Measurements from ENCODE around the gene GPR153. TPM values are rescaled to one million over a fixed set of nuclear protein-coding genes. Genes with fewer than 3 reads are reported as not detected.
A peak's percentile ranks its signal among the peaks of the same experiment; 100 is the strongest.

The GPR153 gene
- total and polyA plus RNA-seq, 2 experiments from 2014 or later: 0.69 to 8.0 TPM

DNA sequence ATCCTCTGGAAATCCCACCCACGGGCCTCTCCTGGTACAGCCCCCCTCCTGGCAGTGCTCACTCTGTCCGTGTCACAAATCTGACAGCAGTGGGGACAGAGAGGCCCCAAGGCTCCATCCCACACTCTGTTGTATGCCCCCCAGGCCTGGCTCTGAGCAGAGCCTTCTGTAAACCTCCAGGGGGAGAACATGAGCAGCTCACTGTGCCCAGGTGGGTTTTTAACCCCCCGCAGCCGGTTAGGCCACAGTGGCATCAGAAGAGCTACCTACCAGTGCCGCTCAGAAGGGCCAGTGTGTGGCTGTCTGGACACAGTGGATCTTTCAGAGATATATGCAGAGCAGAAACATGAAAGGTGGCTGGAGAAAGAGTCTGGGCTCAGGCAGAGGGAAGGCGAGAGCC is 12.0 kb upstream of the GPR153 start:
- H3K27ac ChIP-seq: no peak overlapping the region
- no peak overlapping the region for H3K4me3 ChIP-seq
- 0 out of 2 replicates have a peak, but pooled peaks cover under 1% of the 10 kb centered on the region for H3F3A ChIP-seq (ENCODE audit: insufficient read depth)
- 73 to 75% methylated on average over 6 of the region's 6 CpGs for WGBS, 2 experiments (ENCODE audit: low coverage in 1 of 2, low lambda C conversion rate in 2 of 2, missing lambda C conversion rate in 2 of 2)
- no peaks in the 10 kb centered on the region for H3K79me2 ChIP-seq (ENCODE audit: insufficient read depth)
- H3K4me1 ChIP-seq (ENCODE audit: insufficient read depth): peaks cover 21% of the 10 kb centered on the region
- no peak for DNase-seq
- H3K27me3 ChIP-seq (replicated peaks; ENCODE audit: insufficient read depth): no peaks in the 10 kb centered on the region
- H3K4me2 ChIP-seq (ENCODE audit: unreplicated experiment): no peak overlapping the region
- no peak for TF ChIP-seq EZH2 (IDR thresholded peaks at IDR 0.05; ENCODE audit: insufficient read depth, poor library complexity, severe bottlenecking)
- no peak for TF ChIP-seq EZH2phosphoT487 (IDR thresholded peaks at IDR 0.05; ENCODE audit: insufficient read depth, low read depth)
- no peak overlapping the region for H2AFZ ChIP-seq
- in situ Hi-C loops (cut with MboI): no loop called here
- no peak overlapping the region for H3K9ac ChIP-seq
- H3K9me2 ChIP-seq (ENCODE audit: insufficient read depth): no peaks in the 10 kb centered on the region
- H3K36me3 ChIP-seq (ENCODE audit: low read depth): no peaks in the 10 kb centered on the region
- H3K9me3 ChIP-seq (ENCODE audit: low read depth): no peaks in the 10 kb centered on the region
- no peaks in the 10 kb centered on the region for H4K20me1 ChIP-seq (ENCODE audit: insufficient read depth)

DNA sequence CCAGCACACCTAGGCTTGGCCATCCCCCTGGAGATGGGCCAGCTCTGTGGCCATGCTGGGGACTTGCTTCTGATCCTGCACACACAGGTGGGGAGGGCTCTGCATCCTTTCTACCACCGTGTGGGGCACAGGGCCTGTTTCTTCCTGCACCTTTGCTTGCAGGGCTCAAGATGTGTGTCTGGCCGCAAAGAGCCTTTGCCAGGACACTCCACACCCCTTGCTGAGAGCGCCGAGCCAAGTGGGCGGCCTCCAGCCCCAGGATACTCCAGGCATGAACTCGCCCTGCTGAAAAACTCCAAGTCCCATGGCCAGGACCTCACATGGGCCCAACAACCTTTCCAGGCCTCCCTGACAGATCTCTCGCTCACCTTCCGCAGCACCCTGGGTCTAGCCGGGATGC is 11.6 kb upstream of the GPR153 start:
- TF ChIP-seq EZH2phosphoT487 (IDR thresholded peaks at IDR 0.05; ENCODE audit: insufficient read depth, low read depth): no peak
- no peak for TF ChIP-seq EZH2 (IDR thresholded peaks at IDR 0.05; ENCODE audit: insufficient read depth, poor library complexity, severe bottlenecking)
- no peaks in the 10 kb centered on the region for H3K36me3 ChIP-seq (ENCODE audit: low read depth)
- DNase-seq: no peak
- peaks cover 25% of the 10 kb centered on the region for H3K4me1 ChIP-seq (ENCODE audit: insufficient read depth)
- in situ Hi-C loops (cut with MboI): no loop called here
- 0 out of 2 replicates have a peak, but pooled peaks cover 5% of the 10 kb centered on the region for H3F3A ChIP-seq (ENCODE audit: insufficient read depth)
- no peaks in the 10 kb centered on the region for H4K20me1 ChIP-seq (ENCODE audit: insufficient read depth)
- no peak overlapping the region for H3K4me2 ChIP-seq (ENCODE audit: unreplicated experiment)
- H3K4me3 ChIP-seq: no peak overlapping the region
- no peak overlapping the region for H3K27ac ChIP-seq
- H3K9ac ChIP-seq: no peak overlapping the region
- H3K79me2 ChIP-seq (ENCODE audit: insufficient read depth): no peaks in the 10 kb centered on the region
- 61 to 64% methylated on average over 9 of the region's 9 CpGs for WGBS, 2 experiments (ENCODE audit: low coverage in 1 of 2, low lambda C conversion rate in 2 of 2, missing lambda C conversion rate in 2 of 2)
- no peaks in the 10 kb centered on the region for H3K27me3 ChIP-seq (replicated peaks; ENCODE audit: insufficient read depth)
- H3K9me2 ChIP-seq (ENCODE audit: insufficient read depth): no peaks in the 10 kb centered on the region
- no peak overlapping the region for H2AFZ ChIP-seq
- H3K9me3 ChIP-seq (ENCODE audit: low read depth): no peaks in the 10 kb centered on the region

- Histone ChIP-seq H3K79me2 (ENCODE audit: insufficient read depth) (no peaks in the 10 kb centered on the region), H2AFZ (no peak overlapping the region), H3K4me3 (no peak overlapping the region), H3K4me2 (ENCODE audit: unreplicated experiment) (no peak overlapping the region), H3K27me3 (replicated peaks; ENCODE audit: insufficient read depth) (no peaks in the 10 kb centered on the region), H3K9ac (no peak overlapping the region), H3K9me2 (ENCODE audit: insufficient read depth) (no peaks in the 10 kb centered on the region), H3K4me1 (ENCODE audit: insufficient read depth) (peaks cover 23% of the 10 kb centered on the region), H3K36me3 (ENCODE audit: low read depth) (no peaks in the 10 kb centered on the region), H3K27ac (no peak overlapping the region), H3F3A (ENCODE audit: insufficient read depth) (0 out of 2 replicates have a peak, but pooled peaks cover 6% of the 10 kb centered on the region), H4K20me1 (ENCODE audit: insufficient read depth) (no peaks in the 10 kb centered on the region), H3K9me3 (ENCODE audit: low read depth) (no peaks in the 10 kb centered on the region)
- WGBS, 2 experiments (ENCODE audit: low coverage in 1 of 2, low lambda C conversion rate in 2 of 2, missing lambda C conversion rate in 2 of 2): 52 to 58% methylated on average over 12 of the region's 12 CpGs
- in situ Hi-C loops (cut with MboI): no loop called here
- DNase-seq: peak; percentile 42
- TF ChIP-seq EZH2phosphoT487 (IDR thresholded peaks at IDR 0.05; ENCODE audit: insufficient read depth, low read depth) (no peak), EZH2 (IDR thresholded peaks at IDR 0.05; ENCODE audit: insufficient read depth, poor library complexity, severe bottlenecking) (no peak)
These were observed 10.7 kb upstream of the GPR153 start for GRCh38 chr1:6271554-6271953.

GRCh38 chr1:6271006-6271405 is 10.1 kb upstream of the GPR153 start:
- Histone ChIP-seq H3K4me2 (ENCODE audit: unreplicated experiment) (no peak overlapping the region), H3K36me3 (ENCODE audit: low read depth) (no peaks in the 10 kb centered on the region), H3K79me2 (ENCODE audit: insufficient read depth) (no peaks in the 10 kb centered on the region), H2AFZ (no peak overlapping the region), H3F3A (ENCODE audit: insufficient read depth) (0 out of 2 replicates have a peak, but pooled peaks cover 6% of the 10 kb centered on the region), H3K4me1 (ENCODE audit: insufficient read depth) (peaks cover 20% of the 10 kb centered on the region), H3K9me3 (ENCODE audit: low read depth) (no peaks in the 10 kb centered on the region), H3K9ac (no peak overlapping the region), H4K20me1 (ENCODE audit: insufficient read depth) (no peaks in the 10 kb centered on the region), H3K9me2 (ENCODE audit: insufficient read depth) (no peaks in the 10 kb centered on the region), H3K27me3 (replicated peaks; ENCODE audit: insufficient read depth) (no peaks in the 10 kb centered on the region), H3K27ac (no peak overlapping the region), H3K4me3 (no peak overlapping the region)
- 30 to 32% methylated on average over 4 of the region's 4 CpGs for WGBS, 2 experiments (ENCODE audit: low coverage in 1 of 2, low lambda C conversion rate in 2 of 2, missing lambda C conversion rate in 2 of 2)
- in situ Hi-C loops (cut with MboI): no loop called here
- no peak for DNase-seq
- TF ChIP-seq EZH2phosphoT487 (IDR thresholded peaks at IDR 0.05; ENCODE audit: insufficient read depth, low read depth) (no peak), EZH2 (IDR thresholded peaks at IDR 0.05; ENCODE audit: insufficient read depth, poor library complexity, severe bottlenecking) (no peak)

GRCh38 chr1:6270401-6270800 is 9.5 kb upstream of the GPR153 start:
- Histone ChIP-seq H3K9me2 (ENCODE audit: insufficient read depth) (no peaks in the 10 kb centered on the region), H3K4me1 (ENCODE audit: insufficient read depth) (peaks cover 17% of the 10 kb centered on the region), H3K79me2 (ENCODE audit: insufficient read depth) (no peaks in the 10 kb centered on the region), H3K9me3 (ENCODE audit: low read depth) (no peaks in the 10 kb centered on the region), H3K27ac (no peak overlapping the region), H2AFZ (no peak overlapping the region), H3K36me3 (ENCODE audit: low read depth) (no peaks in the 10 kb centered on the region), H4K20me1 (ENCODE audit: insufficient read depth) (no peaks in the 10 kb centered on the region), H3K4me2 (ENCODE audit: unreplicated experiment) (no peak overlapping the region), H3K4me3 (no peak overlapping the region), H3K27me3 (replicated peaks; ENCODE audit: insufficient read depth) (no peaks in the 10 kb centered on the region), H3K9ac (no peak overlapping the region), H3F3A (ENCODE audit: insufficient read depth) (0 out of 2 replicates have a peak, but pooled peaks cover 6% of the 10 kb centered on the region)
- TF ChIP-seq EZH2 (IDR thresholded peaks at IDR 0.05; ENCODE audit: insufficient read depth, poor library complexity, severe bottlenecking) (no peak), EZH2phosphoT487 (IDR thresholded peaks at IDR 0.05; ENCODE audit: insufficient read depth, low read depth) (no peak)
- 71 to 72% methylated on average over 8 of the region's 8 CpGs for WGBS, 2 experiments (ENCODE audit: low coverage in 1 of 2, low lambda C conversion rate in 2 of 2, missing lambda C conversion rate in 2 of 2)
- no peak for DNase-seq
- in situ Hi-C loops (cut with MboI): no loop called here

Data from GM23248 (cell line).